K562 (cell line): ENCODE results near the gene LEO1. TPM values are rescaled to one million over a fixed set of nuclear protein-coding genes. Genes with fewer than 3 reads are reported as not detected.

ENCODE experiments used
- BDP1 ChIP-seq: IDR thresholded peaks from 3 replicates; pipeline ENCODE4 v1.6.1; 2011; ENCODE audit not compliant: insufficient read length, insufficient read depth
- CBFB ChIP-seq: sonication (generic); formaldehyde crosslinking; IDR thresholded peaks from 2 replicates; pipeline ENCODE4 v1.4.0; 2020; ENCODE audit warnings: mild to moderate bottlenecking, missing genetic modification reagents
- DMBX1 ChIP-seq: fragments of 250-450 bp; sonication (Bioruptor Pico); IDR thresholded peaks from 2 replicates; pipeline ENCODE4 v1.8.0; 2022; ENCODE audit warnings: inconsistent platforms, mild to moderate bottlenecking, moderate library complexity, borderline replicate concordance
- ERF ChIP-seq: fragments of 450-650 bp; formaldehyde crosslinking; IDR thresholded peaks from 2 replicates; pipeline ENCODE4 v1.4.0; 2020; ENCODE audit warnings: mild to moderate bottlenecking, mixed read lengths
- FOXK2 ChIP-seq, 2 experiments: fragments of 450-650 bp; IDR thresholded peaks in 1 of 2; conservative IDR thresholded peaks in 1 of 2; 2 replicates each; pipeline ENCODE4 v1.6.1; 2016; ENCODE audit warnings: low read depth in 2 of 2, mild to moderate bottlenecking in 1 of 2
- HDAC1 ChIP-seq, 2 experiments: fragments of 450-650 bp; IDR thresholded peaks; 2 replicates each; pipeline ENCODE4 v1.6.1; 2016 to 2017; ENCODE audit warnings: inconsistent platforms in 1 of 2, mild to moderate bottlenecking in 1 of 2, moderate library complexity in 1 of 2
- MED1 ChIP-seq: sonication (generic); formaldehyde crosslinking; IDR thresholded peaks from 2 replicates; pipeline ENCODE4 v1.8.1; 2023; ENCODE audit warnings: missing genetic modification reagents, borderline replicate concordance
- NCOA4 ChIP-seq: fragments of 450-650 bp; IDR thresholded peaks from 2 replicates; pipeline ENCODE4 v1.6.1; 2018; ENCODE audit warnings: mild to moderate bottlenecking; ENCODE audit not compliant: partially characterized antibody
- NFYB ChIP-seq: IDR thresholded peaks from 2 replicates; pipeline ENCODE4 v1.6.1; 2011; ENCODE audit warnings: mild to moderate bottlenecking, moderate library complexity; ENCODE audit not compliant: insufficient read length; ENCODE audit errors: extremely low read depth
- PURB ChIP-seq: sonication (generic); formaldehyde crosslinking; IDR thresholded peaks from 2 replicates; pipeline ENCODE4 v1.9.0; 2021; ENCODE audit warnings: low read depth, mild to moderate bottlenecking, missing genetic modification reagents
- RBM34 ChIP-seq: fragments of 200-400 bp; formaldehyde crosslinking; IDR thresholded peaks from 2 replicates; pipeline ENCODE4 v1.6.1; 2018; ENCODE audit warnings: low read length, borderline replicate concordance; ENCODE audit not compliant: insufficient read depth
- RFX1 ChIP-seq: fragments of 450-650 bp; IDR thresholded peaks from 2 replicates; pipeline ENCODE4 v1.6.1; 2016; ENCODE audit warnings: mild to moderate bottlenecking, moderate library complexity
- SNIP1 ChIP-seq: fragments of 450-650 bp; IDR thresholded peaks from 2 replicates; pipeline ENCODE4 v1.7.1; 2017; ENCODE audit warnings: low read depth, mild to moderate bottlenecking
- SP1 ChIP-seq: sonication (generic); formaldehyde crosslinking; IDR thresholded peaks from 2 replicates; pipeline ENCODE4 v1.8.1; 2022; ENCODE audit warnings: mild to moderate bottlenecking, missing genetic modification reagents
- U2AF1 ChIP-seq: fragments of 200-400 bp; formaldehyde crosslinking; optimal IDR thresholded peaks from 2 replicates; pipeline ENCODE3; 2017; ENCODE audit warnings: mild to moderate bottlenecking, low read depth, low read length, moderate library complexity
- ZNF143 ChIP-seq: sonication (generic); formaldehyde crosslinking; IDR thresholded peaks from 2 replicates; pipeline ENCODE4 v1.9.0; 2022; ENCODE audit warnings: mild to moderate bottlenecking, missing genetic modification reagents
- ZNF174 ChIP-seq: fragments of 250-450 bp; sonication (Bioruptor Pico); IDR thresholded peaks from 2 replicates; pipeline ENCODE4 v1.4.0; 2020; ENCODE audit warnings: mild to moderate bottlenecking
- ZNF232 ChIP-seq: sonication (generic); formaldehyde crosslinking; IDR thresholded peaks from 2 replicates; pipeline ENCODE4 v1.8.0; 2022; ENCODE audit warnings: mild to moderate bottlenecking, missing genetic modification reagents
- ZNF431 ChIP-seq: sonication (generic); formaldehyde crosslinking; IDR thresholded peaks from 2 replicates; pipeline ENCODE4 v1.8.0; 2022; ENCODE audit warnings: mild to moderate bottlenecking, missing genetic modification reagents
- ZNF584 ChIP-seq: fragments of 200-800 bp; sonication (Bioruptor generic); IDR thresholded peaks from 2 replicates; pipeline ENCODE4 v1.6.1; 2016; ENCODE audit warnings: low read depth, mild to moderate bottlenecking, missing genetic modification characterization, missing compliant biosample characterization
- ZNF696 ChIP-seq: fragments of 250-450 bp; sonication (Bioruptor Pico); conservative IDR thresholded peaks from 2 replicates; pipeline ENCODE4 v1.4.0; 2020; ENCODE audit warnings: mild to moderate bottlenecking, moderate library complexity
- polyA plus RNA-seq, 8 experiments: library from polyadenylated mRNA; depleted of rRNA in 4 of 8; stranded (reverse) in 5 of 8; unstranded in 3 of 8; fragments of >200 nt; fragmentation: Nextera tagmentation in 2 of 8; fragmentation: Illumina TruSeq in 1 of 8; extraction: Ambion mirVana in 2 of 8; extraction: Trizol in 1 of 8; gene quantifications; 2 replicates each; pipeline versions ENCODE4 v1.2.1 to v1.2.3, GENCODE V29; 2011 to 2014; ENCODE audit warnings: inconsistent platforms in 1 of 8, missing spikeins in 1 of 8
- total RNA-seq, 7 experiments: library from RNA; depleted of rRNA in 6 of 7; stranded (reverse); fragments of >200 nt in 6 of 7; fragmentation: Illumina TruSeq in 2 of 7; extraction: Trizol in 2 of 7; gene quantifications; 2 replicates each; pipeline versions ENCODE4 v1.2.1 to v1.2.3, GENCODE V29; 2011 to 2021; ENCODE audit warnings: low replicate concordance in 1 of 7
- TF ChIP-seq, protein P1 (sequence below): fragments of 250-450 bp; sonication (Bioruptor Pico); IDR thresholded peaks from 2 replicates; pipeline ENCODE4 v1.6.1; 2021; ENCODE audit warnings: mild to moderate bottlenecking
- TF ChIP-seq, protein P2 (sequence below): IDR thresholded peaks from 2 replicates; pipeline ENCODE4 v1.6.1; 2014; ENCODE audit warnings: antibody characterized with exemption
- TF ChIP-seq, protein P3 (sequence below): fragments of 200-800 bp; sonication (Bioruptor generic); IDR thresholded peaks from 2 replicates; pipeline ENCODE4 v1.6.1; 2017; ENCODE audit warnings: missing genetic modification characterization, missing compliant biosample characterization
- TF ChIP-seq, protein P4 (sequence below): fragments of 250-450 bp; sonication (Bioruptor Pico); IDR thresholded peaks from 2 replicates; pipeline ENCODE4 v1.5.0; 2021

LEO1 gene
- total and polyA plus RNA-seq, 9 of the 15 experiments (the other 6 are each of a cell fraction or from before 2014, with no cell fraction given), result 8.4 to 48.3 (median 37.9) TPM

DNA sequence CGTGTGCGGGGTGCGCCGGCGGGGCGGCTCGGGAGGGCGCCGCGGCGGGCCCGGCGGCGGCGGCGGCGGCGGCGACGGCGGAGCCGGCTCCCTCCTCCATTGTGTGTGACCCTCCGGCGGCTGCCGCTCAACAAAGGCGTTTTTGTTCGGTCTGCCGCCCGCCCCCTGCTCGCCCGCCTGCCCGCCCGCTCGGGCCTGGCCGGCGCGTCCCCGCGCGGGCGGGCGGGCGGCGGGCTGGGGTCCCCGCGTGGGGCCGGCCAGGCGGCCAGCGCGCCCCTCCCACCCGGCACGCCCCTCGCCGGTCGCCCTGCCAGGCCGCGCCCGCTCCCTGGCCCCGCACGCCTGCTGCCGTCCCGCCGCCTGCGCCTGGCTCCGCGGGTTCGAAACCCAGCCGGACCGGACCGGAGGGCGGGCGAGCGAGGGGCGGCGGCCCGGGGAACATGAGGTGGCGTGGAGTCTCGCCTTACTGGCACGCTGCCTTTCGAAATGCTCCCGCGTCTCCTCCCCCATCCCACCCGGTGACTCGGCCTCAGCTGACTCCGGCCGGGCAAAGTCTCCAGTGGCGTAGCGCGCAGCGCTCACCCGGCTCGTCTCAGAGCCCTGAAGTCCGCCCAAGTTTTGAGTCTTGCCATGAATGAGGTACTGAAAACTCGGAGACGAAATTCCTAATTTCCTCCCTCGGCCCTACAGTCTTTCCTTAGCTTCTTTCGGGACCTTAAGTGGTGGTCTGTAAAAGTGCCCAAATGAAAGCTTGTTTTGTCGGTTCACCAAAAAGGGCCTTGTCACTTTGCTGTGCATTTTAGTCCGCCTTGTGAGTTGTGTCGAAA is 48.0 kb upstream of the LEO1 start (continued):
- TF ChIP-seq ZNF696, result no peak
- TF ChIP-seq CBFB (CRISPR knock-in tag), result no peak
- no peak for TF ChIP-seq SP1 (CRISPR knock-in tag)
- TF ChIP-seq BDP1, result no peak
- TF ChIP-seq U2AF1, result no peak
- TF ChIP-seq ZNF143, result no peak
- no peak for TF ChIP-seq NFYB
- TF ChIP-seq ZNF431 (CRISPR knock-in tag), result 0 out of 2 replicates have a peak, but pooled peaks have one; percentile 15
- no peak for TF ChIP-seq RFX1
- no peak for TF ChIP-seq RBM34
- no peak for TF ChIP-seq ZNF232 (CRISPR knock-in tag)
- no peak for TF ChIP-seq SNIP1
- TF ChIP-seq ERF (CRISPR knock-in tag), result no peak
- TF ChIP-seq NCOA4, result no peak
- TF ChIP-seq, protein P1, sequence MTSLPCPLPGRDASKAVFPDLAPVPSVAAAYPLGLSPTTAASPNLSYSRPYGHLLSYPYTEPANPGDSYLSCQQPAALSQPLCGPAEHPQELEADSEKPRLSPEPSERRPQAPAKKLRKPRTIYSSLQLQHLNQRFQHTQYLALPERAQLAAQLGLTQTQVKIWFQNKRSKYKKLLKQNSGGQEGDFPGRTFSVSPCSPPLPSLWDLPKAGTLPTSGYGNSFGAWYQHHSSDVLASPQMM, result no peak
- TF ChIP-seq, protein P2, sequence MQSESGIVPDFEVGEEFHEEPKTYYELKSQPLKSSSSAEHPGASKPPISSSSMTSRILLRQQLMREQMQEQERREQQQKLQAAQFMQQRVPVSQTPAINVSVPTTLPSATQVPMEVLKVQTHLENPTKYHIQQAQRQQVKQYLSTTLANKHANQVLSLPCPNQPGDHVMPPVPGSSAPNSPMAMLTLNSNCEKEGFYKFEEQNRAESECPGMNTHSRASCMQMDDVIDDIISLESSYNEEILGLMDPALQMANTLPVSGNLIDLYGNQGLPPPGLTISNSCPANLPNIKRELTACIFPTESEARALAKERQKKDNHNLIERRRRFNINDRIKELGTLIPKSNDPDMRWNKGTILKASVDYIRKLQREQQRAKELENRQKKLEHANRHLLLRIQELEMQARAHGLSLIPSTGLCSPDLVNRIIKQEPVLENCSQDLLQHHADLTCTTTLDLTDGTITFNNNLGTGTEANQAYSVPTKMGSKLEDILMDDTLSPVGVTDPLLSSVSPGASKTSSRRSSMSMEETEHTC, result peak; percentile 22; the same call in 1 of the 2 replicates
- no peak for TF ChIP-seq ZNF174 (CRISPR knock-in tag)
- 0 out of 2 replicates have a peak, but pooled peaks have one; percentile 52 for TF ChIP-seq ZNF584 (CRISPR knock-in tag)
- TF ChIP-seq PURB (CRISPR knock-in tag), result no peak
- TF ChIP-seq HDAC1 (IDR thresholded peaks at IDR 0.05), result peak in 1 of 2 experiments; percentile 76; a peak in 2 of 4 replicates
- TF ChIP-seq, protein P3, sequence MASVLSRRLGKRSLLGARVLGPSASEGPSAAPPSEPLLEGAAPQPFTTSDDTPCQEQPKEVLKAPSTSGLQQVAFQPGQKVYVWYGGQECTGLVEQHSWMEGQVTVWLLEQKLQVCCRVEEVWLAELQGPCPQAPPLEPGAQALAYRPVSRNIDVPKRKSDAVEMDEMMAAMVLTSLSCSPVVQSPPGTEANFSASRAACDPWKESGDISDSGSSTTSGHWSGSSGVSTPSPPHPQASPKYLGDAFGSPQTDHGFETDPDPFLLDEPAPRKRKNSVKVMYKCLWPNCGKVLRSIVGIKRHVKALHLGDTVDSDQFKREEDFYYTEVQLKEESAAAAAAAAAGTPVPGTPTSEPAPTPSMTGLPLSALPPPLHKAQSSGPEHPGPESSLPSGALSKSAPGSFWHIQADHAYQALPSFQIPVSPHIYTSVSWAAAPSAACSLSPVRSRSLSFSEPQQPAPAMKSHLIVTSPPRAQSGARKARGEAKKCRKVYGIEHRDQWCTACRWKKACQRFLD, result peak; percentile 88; the same call in 1 of the 2 replicates
- TF ChIP-seq FOXK2 (conservative IDR thresholded peaks at IDR 0.05 in 1 of 2, IDR thresholded peaks at IDR 0.05 in 1 of 2; ENCODE audit: low read depth in 2 of 2), result no peak
- TF ChIP-seq, protein P4, sequence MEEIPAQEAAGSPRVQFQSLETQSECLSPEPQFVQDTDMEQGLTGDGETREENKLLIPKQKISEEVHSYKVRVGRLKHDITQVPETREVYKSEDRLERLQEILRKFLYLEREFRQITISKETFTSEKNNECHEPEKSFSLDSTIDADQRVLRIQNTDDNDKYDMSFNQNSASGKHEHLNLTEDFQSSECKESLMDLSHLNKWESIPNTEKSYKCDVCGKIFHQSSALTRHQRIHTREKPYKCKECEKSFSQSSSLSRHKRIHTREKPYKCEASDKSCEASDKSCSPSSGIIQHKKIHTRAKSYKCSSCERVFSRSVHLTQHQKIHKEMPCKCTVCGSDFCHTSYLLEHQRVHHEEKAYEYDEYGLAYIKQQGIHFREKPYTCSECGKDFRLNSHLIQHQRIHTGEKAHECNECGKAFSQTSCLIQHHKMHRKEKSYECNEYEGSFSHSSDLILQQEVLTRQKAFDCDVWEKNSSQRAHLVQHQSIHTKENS (CRISPR knock-in tag), result no peak
- no peak for TF ChIP-seq MED1 (CRISPR knock-in tag)
- no peak for TF ChIP-seq DMBX1
